Spleen (tissue), 7 donors: ENCODE data around the gene SYT14.

ENCODE experiments used
- CTCF ChIP-seq, 11 experiments: fragments of 200-600 bp in 7 of 11; fragments of 450-650 bp in 4 of 11; sonication (generic) in 4 of 11; IDR thresholded peaks in 8 of 11; conservative IDR thresholded peaks in 3 of 11; 1 replicate in 7 of 11; 2 replicates in 4 of 11; pipeline versions ENCODE4 v1.4.0 to v1.8.0; 2016 to 2021; ENCODE audit warnings: antibody characterized with exemption in 11 of 11, inconsistent platforms in 4 of 11, mild to moderate bottlenecking in 1 of 11
- POLR2A ChIP-seq, 3 donors: fragments of 450-650 bp; IDR thresholded peaks; one replicate each; pipeline ENCODE4 v1.5.1; 2017; ENCODE audit warnings: antibody characterized with exemption in 3 of 3, mild to moderate bottlenecking in 1 of 3
- donor health status: DM: no; HTN: no; CAD: no; lungs with moderate emphysema.
- donor health status: DM: no; HTN: no; CAD: no.
- donor health status: DM: no; HTN: no; CAD: no.

GRCh38 chr1:209996348-209996747, 58.3 kb downstream of the SYT14 start:
- TF ChIP-seq CTCF (IDR thresholded peaks at IDR 0.05 in 8 of 11, conservative IDR thresholded peaks at IDR 0.05 in 3 of 11): no peak
- TF ChIP-seq POLR2A (IDR thresholded peaks at IDR 0.05): no peak
